ENCODE measurements around the gene AAGAB. TPM values are rescaled to one million over a fixed set of nuclear protein-coding genes. Genes with fewer than 3 reads are reported as not detected.
"Not testable (repeated sequence)": the region's sequence is repeated elsewhere in the genome, so short reads cannot be mapped to it uniquely, and the experiment has no call there.

AAGAB gene
- total RNA-seq, 1 donor from 2014 or later, result 31.7 TPM

- no peak for DNase-seq (ENCODE audit: low read depth in 2 of 2)
Measured at GRCh38 chr15:67253549-67254237, 768 bp downstream of the AAGAB start.

DNA sequence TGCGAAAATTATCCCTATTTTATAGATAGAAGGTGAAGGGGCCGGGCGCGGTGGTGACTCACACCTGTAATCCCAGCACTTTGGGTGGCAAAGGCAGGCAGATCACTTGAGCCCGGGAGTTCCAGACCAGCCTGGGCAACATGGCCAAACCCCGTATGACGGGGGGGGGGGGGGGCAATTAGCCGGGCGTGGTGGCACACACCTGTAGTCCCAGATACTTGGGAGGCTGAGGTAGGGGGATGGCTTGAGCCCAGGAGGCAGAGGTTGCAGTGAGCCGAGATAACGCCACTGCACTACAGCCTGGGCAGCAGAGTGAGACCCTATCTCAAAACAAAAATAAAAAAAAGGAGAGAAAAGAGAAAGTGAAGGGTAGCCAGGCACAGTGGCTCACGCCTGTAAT is 1.4 kb downstream of the AAGAB start:
- no peak for DNase-seq (ENCODE audit: low read depth in 2 of 2)

DNA sequence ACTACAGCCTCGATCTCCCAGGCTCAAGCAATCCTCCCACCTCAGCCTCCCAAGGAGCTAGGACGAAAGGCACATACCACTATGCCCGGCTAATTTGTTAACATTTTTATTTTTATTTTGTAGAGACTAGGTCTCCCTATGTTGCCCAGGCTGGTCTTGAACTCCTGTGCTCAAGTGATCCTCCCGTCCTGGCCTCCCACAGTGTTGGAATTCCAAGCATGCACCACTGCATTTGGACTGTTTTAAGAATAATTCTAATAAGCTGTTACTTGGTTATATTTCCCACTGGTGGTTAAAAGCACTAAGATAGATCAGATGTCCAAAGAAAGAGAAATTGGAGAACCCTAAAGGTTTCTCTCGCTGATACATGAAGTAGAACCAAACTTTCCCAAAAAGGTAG is 3.1 kb downstream of the AAGAB start:
- no peak for DNase-seq (ENCODE audit: low read depth in 2 of 2)

GRCh38 chr15:67249830-67250229 is 4.6 kb downstream of the AAGAB start:
- no peak for DNase-seq (ENCODE audit: low read depth in 2 of 2)

GRCh38 chr15:67248011-67248505 is 6.4 kb downstream of the AAGAB start:
- no peak for DNase-seq (ENCODE audit: low read depth in 2 of 2)

DNA sequence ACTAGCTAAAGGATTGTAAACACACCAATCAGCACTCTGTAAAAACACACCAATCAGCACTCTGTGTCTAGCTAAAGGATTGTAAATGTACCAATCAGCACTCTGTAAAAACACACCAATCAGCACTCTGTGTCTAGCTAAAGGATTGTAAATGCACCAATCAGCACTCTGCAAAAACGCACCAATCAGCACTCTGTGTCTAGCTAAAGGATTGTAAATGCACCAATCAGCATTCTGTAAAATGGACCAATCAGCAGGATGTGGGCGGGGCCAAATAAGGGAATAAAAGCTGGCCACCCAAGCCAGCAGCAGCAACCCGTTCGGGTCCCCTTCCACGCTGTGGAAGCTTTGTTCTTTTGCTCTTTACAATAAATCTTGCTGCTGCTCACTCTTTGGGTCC is 7.9 kb downstream of the AAGAB start:
- not testable (repeated sequence) for DNase-seq (ENCODE audit: low read depth in 2 of 2)

DNA sequence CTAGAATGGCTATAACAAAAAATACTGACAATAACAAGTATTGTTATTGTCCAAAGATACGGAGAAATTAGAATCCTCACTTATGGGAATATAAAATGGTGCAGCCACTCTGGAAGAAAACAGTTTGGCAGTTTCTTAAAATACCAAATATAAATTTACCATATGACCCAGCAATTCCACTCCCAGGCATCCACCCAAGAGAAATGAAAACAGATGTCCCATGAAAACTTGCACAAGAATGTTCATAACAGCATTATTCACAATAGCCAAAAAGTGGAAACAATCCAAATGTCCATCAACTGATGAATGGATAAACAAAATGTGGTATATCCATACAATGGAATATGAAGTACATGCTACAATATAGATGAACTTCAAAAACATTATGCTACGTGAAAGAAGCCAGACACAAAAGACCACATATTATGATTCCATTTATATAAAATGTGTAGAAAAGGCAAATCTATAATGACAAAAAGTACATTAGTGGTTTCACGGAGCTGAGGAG is 9.4 kb downstream of the AAGAB start:
- peak in 1 of 2 donors; percentile 43 for DNase-seq (ENCODE audit: low read depth in 2 of 2)

DNA sequence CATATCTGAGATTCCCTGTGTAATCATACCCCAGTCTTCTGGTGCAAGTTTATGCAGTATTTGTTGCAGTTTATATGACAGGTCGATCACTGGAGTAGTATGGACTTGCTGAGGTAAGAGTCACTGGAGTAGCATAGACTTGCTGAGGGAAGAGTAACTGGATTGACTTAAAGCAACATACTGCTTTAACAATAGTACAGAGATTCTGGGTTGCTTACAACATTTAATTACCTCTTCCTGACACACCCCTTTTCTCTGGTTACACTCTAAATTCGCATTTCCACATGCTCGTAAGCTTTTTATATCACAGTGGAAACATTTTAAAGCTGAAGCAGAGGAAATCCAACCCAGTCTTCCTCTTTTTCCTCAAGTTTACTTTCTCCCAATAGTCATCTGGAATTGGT is 11.8 kb downstream of the AAGAB start:
- peak in 1 of 2 donors; percentile 38 for DNase-seq (ENCODE audit: low read depth in 2 of 2)

GRCh38 chr15:67241132-67241855 is 13.2 kb downstream of the AAGAB start:
- DNase-seq (ENCODE audit: low read depth in 2 of 2), result no peak

DNA sequence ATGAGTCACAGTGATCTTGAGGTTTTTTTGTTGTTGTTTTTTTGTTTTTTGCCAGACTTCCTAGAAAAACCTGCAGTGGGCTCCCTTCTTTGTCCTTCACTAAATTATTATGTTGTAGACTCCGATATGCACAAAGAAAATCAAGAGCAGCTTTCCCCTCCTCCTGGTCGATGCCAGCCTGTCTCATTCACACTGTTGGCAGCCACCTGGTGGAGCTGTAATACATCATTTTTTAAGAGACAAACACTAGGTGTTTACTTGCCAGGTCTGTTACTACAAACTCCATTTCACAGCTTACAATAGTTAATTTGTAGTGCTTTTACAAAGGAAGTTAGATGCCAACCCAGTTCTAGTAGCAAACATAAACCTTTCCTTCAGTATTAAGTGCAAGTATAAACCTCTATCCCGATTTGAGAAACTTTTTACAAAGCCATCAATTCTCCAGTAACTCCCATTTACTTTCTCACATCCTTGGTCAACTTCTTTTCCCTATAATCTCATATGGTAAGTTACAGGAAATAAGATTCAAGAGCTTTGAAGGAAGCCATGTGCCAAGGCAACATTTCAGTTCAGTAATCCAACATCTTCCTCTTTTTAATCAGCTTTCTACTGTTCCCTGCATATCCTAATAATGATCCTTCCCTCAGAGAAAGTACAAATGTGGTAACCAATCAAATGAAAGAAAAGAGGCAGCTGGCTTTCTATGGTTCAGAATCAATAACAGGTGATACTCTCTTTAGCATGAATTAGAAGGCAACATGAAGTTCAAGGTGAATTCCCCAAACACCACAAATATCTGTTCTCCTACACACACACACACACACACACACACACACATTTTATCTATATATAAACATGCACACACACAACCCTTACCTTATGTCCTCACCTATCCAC is 14.0 kb downstream of the AAGAB start:
- peak; percentile 4 to 31 for DNase-seq (ENCODE audit: low read depth in 2 of 2)

- DNase-seq (ENCODE audit: low read depth in 2 of 2), result no peak
Measured at GRCh38 chr15:67232591-67232990, 21.9 kb downstream of the AAGAB start.

DNA sequence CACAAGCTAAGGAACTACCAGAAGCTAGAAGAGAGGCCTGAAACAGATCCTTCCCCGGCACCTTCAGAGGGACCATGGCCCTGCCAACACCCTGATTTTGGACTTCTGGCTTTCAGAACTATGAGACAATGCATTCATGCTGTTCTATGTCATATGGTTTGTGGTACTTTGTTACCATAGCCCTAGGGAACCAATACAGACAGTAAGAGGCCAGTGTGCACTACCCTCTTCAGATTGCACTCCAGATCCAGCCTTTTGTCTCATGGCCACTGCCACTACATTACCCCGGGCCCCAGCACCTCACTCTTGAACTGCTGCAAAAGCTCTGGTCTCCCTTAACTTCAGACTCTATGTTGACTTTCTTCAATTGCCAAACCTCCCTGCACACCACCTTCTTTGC is 24.0 kb downstream of the AAGAB start:
- no peak for DNase-seq (ENCODE audit: low read depth in 2 of 2)

DNA sequence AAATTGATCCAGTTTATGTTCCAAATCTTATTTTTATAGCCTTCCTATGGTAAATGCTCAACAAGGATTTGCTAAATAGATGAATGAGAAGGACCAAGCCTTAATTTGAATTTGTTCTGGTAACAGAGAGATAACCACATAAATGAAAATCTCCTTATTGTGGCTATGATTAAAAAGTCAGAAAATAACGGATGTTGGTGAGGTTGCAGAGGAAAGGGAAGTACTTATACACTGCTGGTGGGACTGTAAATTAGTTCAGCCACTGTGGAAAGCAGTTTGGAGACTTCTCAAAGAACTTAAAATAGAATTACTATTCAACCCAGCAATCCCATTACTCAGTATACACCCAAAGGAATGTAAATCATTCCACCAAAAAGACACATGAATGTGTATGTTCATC is 26.2 kb downstream of the AAGAB start:
- no peak for DNase-seq (ENCODE audit: low read depth in 2 of 2)

DNA sequence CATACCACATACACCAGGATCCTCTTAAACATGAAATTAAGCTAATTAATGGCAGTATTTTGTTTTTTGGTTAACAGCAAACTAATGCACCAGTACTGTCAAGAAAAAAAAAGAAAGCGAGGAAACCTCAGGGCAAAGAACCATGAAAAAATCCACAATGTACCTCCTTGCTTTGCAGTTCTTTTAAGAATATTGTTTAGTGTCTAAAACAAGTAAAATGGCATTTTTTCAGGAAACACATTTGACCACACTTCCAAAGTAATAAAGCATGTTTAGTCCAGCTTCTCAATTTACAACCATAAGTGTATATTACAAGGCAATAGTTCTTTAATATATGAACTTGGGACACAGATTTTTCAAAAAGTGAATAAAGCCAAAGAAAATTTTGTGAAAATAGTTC is 26.6 kb downstream of the AAGAB start:
- DNase-seq (ENCODE audit: low read depth in 2 of 2), result no peak

GRCh38 chr15:67227431-67227830 is 27.0 kb downstream of the AAGAB start:
- no peak for DNase-seq (ENCODE audit: low read depth in 2 of 2)

- no peak for DNase-seq (ENCODE audit: low read depth in 2 of 2)
Measured at GRCh38 chr15:67225336-67225735, 29.1 kb downstream of the AAGAB start.

GRCh38 chr15:67224889-67225288 is 29.6 kb downstream of the AAGAB start:
- no peak for DNase-seq (ENCODE audit: low read depth in 2 of 2)

- DNase-seq (ENCODE audit: low read depth in 2 of 2), result no peak
Measured at GRCh38 chr15:67219288-67219687, 35.2 kb downstream of the AAGAB start.

DNA sequence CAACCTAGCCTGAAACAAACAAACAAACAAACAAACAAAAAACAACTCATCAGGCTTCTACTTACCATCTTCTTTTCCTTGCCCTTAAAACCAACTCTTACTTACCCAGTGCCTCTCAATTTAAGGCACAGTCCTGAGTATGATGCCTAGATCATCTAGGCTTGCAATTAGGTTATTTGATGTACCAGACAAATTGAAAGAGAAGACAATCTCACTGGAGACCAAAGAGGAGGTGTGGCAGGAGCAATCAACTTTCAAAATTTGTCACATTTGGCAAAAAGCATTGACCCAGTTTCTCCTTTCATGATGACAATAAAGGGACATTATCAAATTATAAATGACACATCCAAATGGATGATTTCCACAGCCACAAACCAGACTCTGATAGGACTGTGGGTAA is 36.0 kb downstream of the AAGAB start:
- DNase-seq (ENCODE audit: low read depth in 2 of 2), result no peak

GRCh38 chr15:67216859-67217258 is 37.6 kb downstream of the AAGAB start:
- DNase-seq (ENCODE audit: low read depth in 2 of 2), result no peak

DNA sequence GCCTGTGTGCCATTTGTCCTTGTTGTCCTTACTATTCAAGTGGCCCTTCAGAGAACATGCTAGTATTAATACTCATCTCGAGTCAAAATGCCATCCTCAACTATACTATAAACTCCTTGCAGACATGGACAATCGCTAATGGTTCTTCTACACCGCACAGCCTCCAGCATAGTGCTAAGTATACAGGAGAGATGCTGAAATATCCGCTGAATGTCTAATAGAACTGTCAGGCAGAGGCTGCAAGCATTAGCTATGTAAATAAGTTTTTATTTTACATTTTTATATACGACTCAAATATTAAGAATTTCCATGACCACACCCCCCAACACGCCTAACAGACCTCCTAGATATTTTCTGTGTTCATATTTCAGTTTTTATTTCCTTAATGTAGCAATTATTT is 39.4 kb downstream of the AAGAB start:
- no peak for DNase-seq (ENCODE audit: low read depth in 2 of 2)
